ENCODE results near the gene STX7.

STX7 gene

GRCh38 chr6:132506461-132506860, 6.5 kb downstream of the STX7 start:
- no peak for DNase-seq

- no peak for DNase-seq
Measured at GRCh38 chr6:132505158-132505557, 7.8 kb downstream of the STX7 start.

GRCh38 chr6:132504757-132505156, 8.2 kb downstream of the STX7 start:
- DNase-seq, result no peak

GRCh38 chr6:132499757-132500156, 13.2 kb downstream of the STX7 start:
- no peak for DNase-seq

- no peak for DNase-seq
Measured at GRCh38 chr6:132498638-132499037, 14.3 kb downstream of the STX7 start.

GRCh38 chr6:132496519-132497180, 16.3 kb downstream of the STX7 start:
- no peak for DNase-seq

- DNase-seq, result no peak
Measured at GRCh38 chr6:132495604-132496079, 17.3 kb downstream of the STX7 start.

- DNase-seq, result no peak
Measured at GRCh38 chr6:132494954-132495353, 18.0 kb downstream of the STX7 start.

GRCh38 chr6:132491881-132492280, 21.0 kb downstream of the STX7 start:
- DNase-seq, result no peak

GRCh38 chr6:132491303-132491702, 21.6 kb downstream of the STX7 start:
- DNase-seq, result peak; percentile 33

- no peak for DNase-seq
Measured at GRCh38 chr6:132490478-132491204, 22.3 kb downstream of the STX7 start.

GRCh38 chr6:132490024-132490423, 22.9 kb downstream of the STX7 start:
- no peak for DNase-seq

- no peak for DNase-seq
Measured at GRCh38 chr6:132489376-132489775, 23.5 kb downstream of the STX7 start.

- DNase-seq, result no peak
Measured at GRCh38 chr6:132487762-132488161, 25.2 kb downstream of the STX7 start.

- DNase-seq, result no peak
Measured at GRCh38 chr6:132484680-132485018, 28.3 kb downstream of the STX7 start.

GRCh38 chr6:132483779-132484679, 28.9 kb downstream of the STX7 start:
- no peak for DNase-seq

GRCh38 chr6:132482581-132482980, 30.3 kb downstream of the STX7 start:
- DNase-seq, result no peak

GRCh38 chr6:132481189-132481588, 31.7 kb downstream of the STX7 start:
- DNase-seq, result no peak

- no peak for DNase-seq
Measured at GRCh38 chr6:132479131-132479530, 33.8 kb downstream of the STX7 start.

GRCh38 chr6:132478674-132479073, 34.2 kb downstream of the STX7 start:
- DNase-seq, result no peak

GRCh38 chr6:132478266-132478665, 34.6 kb downstream of the STX7 start:
- DNase-seq, result no peak

GRCh38 chr6:132476688-132477087, 36.2 kb downstream of the STX7 start:
- DNase-seq, result no peak

- DNase-seq, result no peak
Measured at GRCh38 chr6:132475925-132476324, 37.0 kb downstream of the STX7 start.

- no peak for DNase-seq
Measured at GRCh38 chr6:132471787-132472186, 41.1 kb downstream of the STX7 start.
